HEK293 (cell line): ENCODE data around the gene ETV4.

Experiments used
- FEZF1 ChIP-seq: fragments of 450-650 bp; formaldehyde crosslinking; IDR thresholded peaks from 2 replicates; pipeline ENCODE4 v1.5.1; 2016; ENCODE audit warnings: missing biosample characterization, missing genetic modification characterization
- GLIS1 ChIP-seq: fragments of 450-650 bp; formaldehyde crosslinking; IDR thresholded peaks from 2 replicates; pipeline ENCODE4 v1.5.1; 2016; ENCODE audit warnings: missing biosample characterization, missing genetic modification characterization
- INSM2 ChIP-seq: fragments of 450-650 bp; formaldehyde crosslinking; IDR thresholded peaks from 2 replicates; pipeline ENCODE4 v1.5.1; 2016; ENCODE audit warnings: missing biosample characterization, missing genetic modification characterization
- KLF16 ChIP-seq: fragments of 450-650 bp; formaldehyde crosslinking; IDR thresholded peaks from 2 replicates; pipeline ENCODE4 v1.5.1; 2017; ENCODE audit warnings: missing biosample characterization, missing genetic modification characterization
- MEIS1 ChIP-seq: sonication (generic); formaldehyde crosslinking; IDR thresholded peaks from 2 replicates; pipeline ENCODE4 v1.8.1; 2022; ENCODE audit warnings: missing genetic modification reagents, mild to moderate bottlenecking, borderline replicate concordance
- MZF1 ChIP-seq: fragments of 450-650 bp; formaldehyde crosslinking; IDR thresholded peaks from 2 replicates; pipeline ENCODE4 v1.5.1; 2017; ENCODE audit warnings: missing biosample characterization, missing genetic modification characterization, borderline replicate concordance
- OSR2 ChIP-seq: fragments of 450-650 bp; formaldehyde crosslinking; IDR thresholded peaks from 2 replicates; pipeline ENCODE4 v1.5.1; 2016; ENCODE audit warnings: missing biosample characterization, missing genetic modification characterization
- PBX3 ChIP-seq: sonication (generic); formaldehyde crosslinking; IDR thresholded peaks from 2 replicates; pipeline ENCODE4 v1.8.1; 2022; ENCODE audit warnings: mild to moderate bottlenecking, moderate library complexity, missing genetic modification reagents
- PRDM4 ChIP-seq: fragments of 450-650 bp; formaldehyde crosslinking; IDR thresholded peaks from 2 replicates; pipeline ENCODE4 v1.5.1; 2017; ENCODE audit warnings: missing biosample characterization, missing genetic modification characterization
- SCRT1 ChIP-seq: fragments of 450-650 bp; formaldehyde crosslinking; IDR thresholded peaks from 2 replicates; pipeline ENCODE4 v1.5.1; 2016; ENCODE audit warnings: missing biosample characterization, missing genetic modification characterization, borderline replicate concordance
- TCF7L2 ChIP-seq: IDR thresholded peaks from 2 replicates; pipeline ENCODE4 v1.6.1; 2011; ENCODE audit warnings: low read depth, mild to moderate bottlenecking, inconsistent platforms, low read length, moderate library complexity, borderline replicate concordance
- TSHZ1 ChIP-seq: fragments of 450-650 bp; formaldehyde crosslinking; IDR thresholded peaks from 2 replicates; pipeline ENCODE4 v1.5.1; 2016; ENCODE audit warnings: missing biosample characterization, missing genetic modification characterization, borderline replicate concordance
- ZBTB17 ChIP-seq: fragments of 450-650 bp; formaldehyde crosslinking; IDR thresholded peaks from 2 replicates; pipeline ENCODE4 v1.5.1; 2016; ENCODE audit warnings: missing biosample characterization, missing genetic modification characterization
- ZNF2 ChIP-seq: fragments of 450-650 bp; formaldehyde crosslinking; IDR thresholded peaks from 2 replicates; pipeline ENCODE4 v1.5.1; 2016; ENCODE audit warnings: missing biosample characterization, missing genetic modification characterization
- ZNF248 ChIP-seq: fragments of 450-650 bp; formaldehyde crosslinking; IDR thresholded peaks from 2 replicates; pipeline ENCODE4 v1.5.1; 2017; ENCODE audit warnings: missing biosample characterization, missing genetic modification characterization
- ZNF280D ChIP-seq: fragments of 450-650 bp; formaldehyde crosslinking; IDR thresholded peaks from 2 replicates; pipeline ENCODE4 v1.5.1; 2016; ENCODE audit warnings: missing biosample characterization, missing genetic modification characterization
- ZNF544 ChIP-seq: fragments of 450-650 bp; formaldehyde crosslinking; IDR thresholded peaks from 2 replicates; pipeline ENCODE4 v1.5.0; 2017; ENCODE audit warnings: missing biosample characterization, missing genetic modification characterization
- ZNF571 ChIP-seq: fragments of 450-650 bp; formaldehyde crosslinking; IDR thresholded peaks from 2 replicates; pipeline ENCODE4 v1.5.0; 2017; ENCODE audit warnings: missing biosample characterization, missing genetic modification characterization
- ZNF596 ChIP-seq: fragments of 450-650 bp; IDR thresholded peaks from 2 replicates; pipeline ENCODE4 v1.5.0; 2018; ENCODE audit warnings: missing biosample characterization, mild to moderate bottlenecking, missing genetic modification characterization, moderate library complexity
- ZNF654 ChIP-seq: fragments of 450-650 bp; formaldehyde crosslinking; IDR thresholded peaks from 2 replicates; pipeline ENCODE4 v1.5.1; 2016; ENCODE audit warnings: low read depth, missing biosample characterization, missing genetic modification characterization
- ZNF785 ChIP-seq: fragments of 450-650 bp; formaldehyde crosslinking; IDR thresholded peaks from 2 replicates; pipeline ENCODE4 v1.5.1; 2016; ENCODE audit warnings: missing biosample characterization, missing genetic modification characterization
- ZNF792 ChIP-seq: fragments of 450-650 bp; formaldehyde crosslinking; IDR thresholded peaks from 2 replicates; pipeline ENCODE4 v1.5.1; 2016; ENCODE audit warnings: missing biosample characterization, missing genetic modification characterization
- ZSCAN18 ChIP-seq: fragments of 450-650 bp; formaldehyde crosslinking; IDR thresholded peaks from 2 replicates; pipeline ENCODE4 v1.5.1; 2016; ENCODE audit warnings: missing biosample characterization, missing genetic modification characterization
- ZXDB ChIP-seq: fragments of 450-650 bp; formaldehyde crosslinking; IDR thresholded peaks from 2 replicates; pipeline ENCODE4 v1.5.1; 2016; ENCODE audit warnings: missing biosample characterization, missing genetic modification characterization

Gene ETV4

GRCh38 chr17:43530288-43531081 is 15.7 kb downstream of the ETV4 start (continued):
- TF ChIP-seq SCRT1 (no peak), MEIS1 (no peak), KLF16 (tag by site-specific recombination) (peak; percentile 86; the same call in 1 of the 2 replicates), ZSCAN18 (tag by site-specific recombination) (no peak), MZF1 (tag by site-specific recombination) (no peak; the same call in 1 of the 2 replicates), ZNF785 (tag by site-specific recombination) (no peak), ZBTB17 (peak; percentile 79), ZNF248 (tag by site-specific recombination) (no peak), ZNF280D (tag by site-specific recombination) (0 out of 2 replicates have a peak, but pooled peaks have one; percentile 27), ZNF596 (0 out of 2 replicates have a peak, but pooled peaks have one; percentile 42), PRDM4 (tag by site-specific recombination) (peak; percentile 65; the same call in 1 of the 2 replicates), ZNF544 (tag by site-specific recombination) (no peak), ZNF2 (tag by site-specific recombination) (no peak), ZNF571 (tag by site-specific recombination) (no peak), ZXDB (tag by site-specific recombination) (peak; percentile 88), TSHZ1 (tag by site-specific recombination) (0 out of 2 replicates have a peak, but pooled peaks have one; percentile 58), TCF7L2 (peak; percentile 97), GLIS1 (tag by site-specific recombination) (peak; percentile 65; the same call in 1 of the 2 replicates), PBX3 (CRISPR knock-in tag) (no peak), INSM2 (tag by site-specific recombination) (peak; percentile 84), ZNF654 (tag by site-specific recombination) (no peak), FEZF1 (tag by site-specific recombination) (peak; percentile 55; the same call in 1 of the 2 replicates), ZNF792 (tag by site-specific recombination) (no peak), OSR2 (tag by site-specific recombination) (peak; percentile 87)
